ENCODE data around the gene FREM1.

FREM1 gene

GRCh38 chr9:14909961-14910805, at the start of gene FREM1:
Gene FREM1 (minus strand): TSS chr9:14910428. CDS start chr9:14868977, 41,451 bp downstream.
- H2AFZ ChIP-seq (ENCODE audit: low read depth, low read length, severe bottlenecking): no peak within 1 kb of the TSS
- no peak within 1 kb of the TSS for H3K4me3 ChIP-seq (ENCODE audit: insufficient read depth, low read length, poor library complexity, severe bottlenecking)
- H3K27me3 ChIP-seq (ENCODE audit: low read length): no peaks in the 10 kb centered on the region
- TF ChIP-seq, protein P1, sequence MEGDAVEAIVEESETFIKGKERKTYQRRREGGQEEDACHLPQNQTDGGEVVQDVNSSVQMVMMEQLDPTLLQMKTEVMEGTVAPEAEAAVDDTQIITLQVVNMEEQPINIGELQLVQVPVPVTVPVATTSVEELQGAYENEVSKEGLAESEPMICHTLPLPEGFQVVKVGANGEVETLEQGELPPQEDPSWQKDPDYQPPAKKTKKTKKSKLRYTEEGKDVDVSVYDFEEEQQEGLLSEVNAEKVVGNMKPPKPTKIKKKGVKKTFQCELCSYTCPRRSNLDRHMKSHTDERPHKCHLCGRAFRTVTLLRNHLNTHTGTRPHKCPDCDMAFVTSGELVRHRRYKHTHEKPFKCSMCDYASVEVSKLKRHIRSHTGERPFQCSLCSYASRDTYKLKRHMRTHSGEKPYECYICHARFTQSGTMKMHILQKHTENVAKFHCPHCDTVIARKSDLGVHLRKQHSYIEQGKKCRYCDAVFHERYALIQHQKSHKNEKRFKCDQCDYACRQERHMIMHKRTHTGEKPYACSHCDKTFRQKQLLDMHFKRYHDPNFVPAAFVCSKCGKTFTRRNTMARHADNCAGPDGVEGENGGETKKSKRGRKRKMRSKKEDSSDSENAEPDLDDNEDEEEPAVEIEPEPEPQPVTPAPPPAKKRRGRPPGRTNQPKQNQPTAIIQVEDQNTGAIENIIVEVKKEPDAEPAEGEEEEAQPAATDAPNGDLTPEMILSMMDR (IDR thresholded peaks at IDR 0.05; ENCODE audit: insufficient read depth, low read length, poor library complexity, severe bottlenecking): no peak
- no peak for TF ChIP-seq EZH2phosphoT487 (conservative IDR thresholded peaks at IDR 0.05; ENCODE audit: low read length)
- no peaks in the 10 kb centered on the region for H3F3A ChIP-seq (ENCODE audit: insufficient read depth)
- H3K4me2 ChIP-seq (ENCODE audit: low read depth, low read length, poor library complexity, severe bottlenecking): no peak within 1 kb of the TSS
- no peaks in the 10 kb centered on the region for H3K36me3 ChIP-seq (ENCODE audit: low read length)
- no peaks in the 10 kb centered on the region for H3K9me3 ChIP-seq (ENCODE audit: insufficient read depth, low read length)
- H3K79me2 ChIP-seq (ENCODE audit: insufficient read depth, low read length): no peaks in the 10 kb centered on the region
- no peak within 1 kb of the TSS for H3K9ac ChIP-seq (ENCODE audit: low read length)
- no peaks in the 10 kb centered on the region for H3K9me2 ChIP-seq (replicated peaks; ENCODE audit: insufficient read depth, low read length)
- H3K27ac ChIP-seq (ENCODE audit: low read depth, low read length): no peak within 1 kb of the TSS
- H4K20me1 ChIP-seq (ENCODE audit: low read depth, low read length): no peaks in the 10 kb centered on the region

GRCh38 chr9:14958989-14959388, 48.8 kb upstream of the FREM1 start:
- TF ChIP-seq EZH2phosphoT487 (conservative IDR thresholded peaks at IDR 0.05; ENCODE audit: low read length): no peak
- TF ChIP-seq, protein P1 (IDR thresholded peaks at IDR 0.05; ENCODE audit: insufficient read depth, low read length, poor library complexity, severe bottlenecking): no peak
- H3K27ac ChIP-seq (ENCODE audit: low read depth, low read length): no peak overlapping the region
- H3F3A ChIP-seq (ENCODE audit: insufficient read depth): no peaks in the 10 kb centered on the region
- no peak overlapping the region for H3K9ac ChIP-seq (ENCODE audit: low read length)
- no peak overlapping the region for H2AFZ ChIP-seq (ENCODE audit: low read depth, low read length, severe bottlenecking)
- H3K9me2 ChIP-seq (replicated peaks; ENCODE audit: insufficient read depth, low read length): no peaks in the 10 kb centered on the region
- no peaks in the 10 kb centered on the region for H3K9me3 ChIP-seq (ENCODE audit: insufficient read depth, low read length)
- no peaks in the 10 kb centered on the region for H4K20me1 ChIP-seq (ENCODE audit: low read depth, low read length)
- H3K4me2 ChIP-seq (ENCODE audit: low read depth, low read length, poor library complexity, severe bottlenecking): no peak overlapping the region
- H3K79me2 ChIP-seq (ENCODE audit: insufficient read depth, low read length): no peaks in the 10 kb centered on the region
- no peaks in the 10 kb centered on the region for H3K36me3 ChIP-seq (ENCODE audit: low read length)
- no peak overlapping the region for H3K4me3 ChIP-seq (ENCODE audit: insufficient read depth, low read length, poor library complexity, severe bottlenecking)
- H3K27me3 ChIP-seq (ENCODE audit: low read length): no peaks in the 10 kb centered on the region

DNA sequence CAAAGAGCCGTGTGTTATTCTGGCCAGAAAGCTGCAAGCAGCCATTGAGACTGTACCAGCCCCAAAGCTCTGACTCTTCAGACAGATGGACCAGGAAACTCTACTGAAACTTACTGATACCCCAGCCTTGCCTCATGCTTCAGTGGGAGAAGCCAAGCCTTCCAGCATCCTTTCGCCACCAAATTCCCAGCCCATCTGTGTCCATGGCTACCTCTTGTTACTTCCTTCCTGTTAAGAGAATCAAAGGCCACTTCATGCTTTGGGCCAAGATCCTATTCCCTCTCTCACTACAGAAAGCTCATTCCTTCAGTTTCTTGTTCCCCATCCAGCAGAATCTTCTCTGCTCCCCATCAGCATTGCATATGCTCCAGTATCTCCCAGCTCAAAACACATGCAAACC, 46.9 kb upstream of the FREM1 start:
- Histone ChIP-seq H3K9me3 (ENCODE audit: insufficient read depth, low read length) (no peaks in the 10 kb centered on the region), H3K27ac (ENCODE audit: low read depth, low read length) (no peak overlapping the region), H3F3A (ENCODE audit: insufficient read depth) (no peaks in the 10 kb centered on the region), H3K4me3 (ENCODE audit: insufficient read depth, low read length, poor library complexity, severe bottlenecking) (no peak overlapping the region), H3K9ac (ENCODE audit: low read length) (no peak overlapping the region), H3K36me3 (ENCODE audit: low read length) (no peaks in the 10 kb centered on the region), H2AFZ (ENCODE audit: low read depth, low read length, severe bottlenecking) (no peak overlapping the region), H3K9me2 (replicated peaks; ENCODE audit: insufficient read depth, low read length) (no peaks in the 10 kb centered on the region), H3K27me3 (ENCODE audit: low read length) (no peaks in the 10 kb centered on the region), H4K20me1 (ENCODE audit: low read depth, low read length) (no peaks in the 10 kb centered on the region), H3K4me2 (ENCODE audit: low read depth, low read length, poor library complexity, severe bottlenecking) (no peak overlapping the region), H3K79me2 (ENCODE audit: insufficient read depth, low read length) (no peaks in the 10 kb centered on the region)
- no peak for TF ChIP-seq EZH2phosphoT487 (conservative IDR thresholded peaks at IDR 0.05; ENCODE audit: low read length)
- TF ChIP-seq, protein P1 (IDR thresholded peaks at IDR 0.05; ENCODE audit: insufficient read depth, low read length, poor library complexity, severe bottlenecking): no peak

Data from SU-DHL-6 (cell line).